ENCODE data around the gene CRPPA. TPM values are rescaled to one million over a fixed set of nuclear protein-coding genes. Genes with fewer than 3 reads are reported as not detected.

The CRPPA gene
- total RNA-seq, 1 donor from 2014 or later: 3.3 TPM

- Mint-ChIP-seq H3K27ac (ENCODE audit: unreplicated experiment) (no peak overlapping the region), H3K9me3 (ENCODE audit: unreplicated experiment) (peaks cover 26% of the 10 kb centered on the region), H3K4me3 (ENCODE audit: unreplicated experiment) (no peak overlapping the region), H3K36me3 (ENCODE audit: unreplicated experiment) (peaks cover 12% of the 10 kb centered on the region), H3K27me3 (ENCODE audit: unreplicated experiment) (no peaks in the 10 kb centered on the region), H3K4me1 (ENCODE audit: unreplicated experiment) (no peaks in the 10 kb centered on the region)
- no peak for DNase-seq (ENCODE audit: extremely low spot score, unreplicated experiment)
- no peak for TF ChIP-seq CTCF (IDR thresholded peaks at IDR 0.05)
Observed at GRCh38 chr7:16402940-16403339, 18.4 kb downstream of the CRPPA start.

DNA sequence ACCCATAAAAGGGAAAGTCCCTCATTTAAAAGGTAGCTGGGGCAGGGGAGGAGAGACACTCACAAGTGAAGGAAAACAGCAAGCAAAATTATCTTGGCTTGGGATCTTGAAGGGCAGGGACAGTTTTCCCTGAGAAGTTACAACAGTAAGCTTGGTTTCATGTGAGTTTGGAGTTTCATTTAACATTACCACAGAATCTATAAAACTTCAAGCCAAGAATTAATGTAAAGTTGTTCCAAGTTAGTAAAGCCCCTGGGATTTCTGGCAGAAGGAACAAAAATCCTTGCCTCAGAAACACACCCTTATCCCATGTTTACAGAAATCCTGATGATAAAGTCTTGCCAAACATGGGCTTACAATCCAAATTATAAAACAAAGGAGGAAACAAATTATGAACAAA, 19.2 kb downstream of the CRPPA start:
- no peak overlapping the region for H3K27ac Mint-ChIP-seq (ENCODE audit: unreplicated experiment)
- TF ChIP-seq CTCF (IDR thresholded peaks at IDR 0.05): no peak
- DNase-seq (ENCODE audit: extremely low spot score, unreplicated experiment): no peak
- H3K4me1 Mint-ChIP-seq (ENCODE audit: unreplicated experiment): no peaks in the 10 kb centered on the region
- no peak overlapping the region for H3K4me3 Mint-ChIP-seq (ENCODE audit: unreplicated experiment)
- peaks cover 26% of the 10 kb centered on the region for H3K9me3 Mint-ChIP-seq (ENCODE audit: unreplicated experiment)
- no peaks in the 10 kb centered on the region for H3K27me3 Mint-ChIP-seq (ENCODE audit: unreplicated experiment)
- H3K36me3 Mint-ChIP-seq (ENCODE audit: unreplicated experiment): peaks cover 13% of the 10 kb centered on the region

DNA sequence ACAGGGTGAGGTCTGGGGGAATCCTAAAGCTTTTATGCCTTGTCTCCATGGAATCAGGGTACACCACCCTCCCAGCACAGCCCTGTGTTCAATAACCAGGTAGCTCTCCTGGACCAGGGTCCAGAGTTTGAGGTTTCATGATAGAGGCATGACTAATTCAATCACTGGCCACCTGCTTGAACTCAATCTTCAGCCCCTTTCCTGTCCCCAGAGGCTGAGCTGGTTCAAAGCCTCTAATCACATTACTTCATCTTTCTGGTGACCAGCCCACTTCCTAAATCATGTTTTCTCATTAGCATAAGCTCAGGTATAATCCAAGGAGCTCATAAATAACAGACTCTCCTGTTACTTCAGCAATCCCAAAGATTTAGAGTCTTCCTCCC, 20.5 kb downstream of the CRPPA start:
- DNase-seq (ENCODE audit: extremely low spot score, unreplicated experiment): no peak
- Mint-ChIP-seq H3K36me3 (ENCODE audit: unreplicated experiment) (peaks cover 22% of the 10 kb centered on the region), H3K27me3 (ENCODE audit: unreplicated experiment) (no peaks in the 10 kb centered on the region), H3K4me1 (ENCODE audit: unreplicated experiment) (no peaks in the 10 kb centered on the region), H3K4me3 (ENCODE audit: unreplicated experiment) (no peak overlapping the region), H3K9me3 (ENCODE audit: unreplicated experiment) (peaks cover 35% of the 10 kb centered on the region), H3K27ac (ENCODE audit: unreplicated experiment) (no peak overlapping the region)
- no peak for TF ChIP-seq CTCF (IDR thresholded peaks at IDR 0.05)

DNA sequence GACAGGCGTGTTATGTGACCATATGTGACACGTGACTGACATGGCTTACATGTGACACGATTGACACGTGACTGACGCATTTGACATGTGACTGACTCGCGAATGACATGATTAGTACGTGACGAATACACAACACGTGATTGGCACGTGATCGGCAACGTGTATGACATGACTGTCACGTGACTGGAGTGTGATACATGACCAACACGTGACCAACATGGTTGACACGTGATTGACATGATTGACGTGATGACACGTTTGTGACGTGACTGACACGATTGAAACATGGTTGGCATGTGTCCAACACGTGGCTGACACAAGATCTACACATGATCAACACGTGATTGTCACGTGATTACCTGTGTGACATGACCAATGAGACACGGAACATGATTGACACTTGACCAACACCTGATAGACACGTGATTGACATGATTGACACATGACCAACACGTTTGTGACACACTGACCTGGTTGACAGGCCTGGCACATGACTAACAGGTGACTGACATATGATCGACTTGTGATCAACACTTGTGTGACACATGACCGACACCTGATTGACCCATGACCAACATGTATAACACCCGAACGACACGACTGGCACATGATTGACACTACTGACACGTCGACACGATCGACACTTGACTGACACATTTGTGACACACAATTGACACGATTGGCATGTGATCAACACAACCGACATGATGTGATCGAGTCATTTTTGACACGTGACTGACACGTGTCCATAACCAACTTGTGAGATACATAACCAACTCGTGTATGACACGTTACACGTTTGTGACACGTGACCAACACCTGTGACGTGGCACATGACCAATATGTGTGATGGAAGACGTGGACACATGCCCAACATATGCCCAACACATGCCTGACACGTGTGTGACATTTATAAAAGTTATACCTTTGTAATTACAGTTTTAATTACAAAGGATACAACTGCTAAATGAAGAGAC, 21.1 kb downstream of the CRPPA start:
- Mint-ChIP-seq H3K4me3 (ENCODE audit: unreplicated experiment) (no peak overlapping the region), H3K27me3 (ENCODE audit: unreplicated experiment) (no peaks in the 10 kb centered on the region), H3K9me3 (ENCODE audit: unreplicated experiment) (peaks cover 37% of the 10 kb centered on the region), H3K27ac (ENCODE audit: unreplicated experiment) (no peak overlapping the region), H3K4me1 (ENCODE audit: unreplicated experiment) (no peaks in the 10 kb centered on the region), H3K36me3 (ENCODE audit: unreplicated experiment) (peaks cover 22% of the 10 kb centered on the region)
- no peak for TF ChIP-seq CTCF (IDR thresholded peaks at IDR 0.05)
- no peak for DNase-seq (ENCODE audit: extremely low spot score, unreplicated experiment)

GRCh38 chr7:16399265-16399831, 22.0 kb downstream of the CRPPA start:
- DNase-seq (ENCODE audit: extremely low spot score, unreplicated experiment): no peak
- no peak overlapping the region for H3K27ac Mint-ChIP-seq (ENCODE audit: unreplicated experiment)
- no peaks in the 10 kb centered on the region for H3K27me3 Mint-ChIP-seq (ENCODE audit: unreplicated experiment)
- no peak for TF ChIP-seq CTCF (IDR thresholded peaks at IDR 0.05)
- peaks cover 38% of the 10 kb centered on the region for H3K9me3 Mint-ChIP-seq (ENCODE audit: unreplicated experiment)
- peaks cover 22% of the 10 kb centered on the region for H3K36me3 Mint-ChIP-seq (ENCODE audit: unreplicated experiment)
- H3K4me3 Mint-ChIP-seq (ENCODE audit: unreplicated experiment): no peak overlapping the region
- no peaks in the 10 kb centered on the region for H3K4me1 Mint-ChIP-seq (ENCODE audit: unreplicated experiment)
